CD4-positive, alpha-beta T cell treated with Interleukin-4 for 4 hours (primary cell): ENCODE results near the gene PIGT.

Source experiments
- DNase-seq: peaks from one replicate; pipeline ENCODE4 v3.0.0-alpha.2; 2020

The PIGT gene

GRCh38 chr20:45432294-45432693, 16.4 kb downstream of the PIGT start:
- no peak for DNase-seq

GRCh38 chr20:45433316-45433715, 17.4 kb downstream of the PIGT start:
- no peak for DNase-seq

- no peak for DNase-seq
Measured at GRCh38 chr20:45433976-45434375, 18.0 kb downstream of the PIGT start.

GRCh38 chr20:45436732-45437485, 21.0 kb downstream of the PIGT start:
- peak; percentile 86 for DNase-seq

- DNase-seq, result no peak
Measured at GRCh38 chr20:45440424-45440823, 24.5 kb downstream of the PIGT start.

- DNase-seq, result no peak
Measured at GRCh38 chr20:45440891-45441685, 25.1 kb downstream of the PIGT start.

GRCh38 chr20:45441746-45442145, 25.8 kb downstream of the PIGT start:
- no peak for DNase-seq

- peak; percentile 24 for DNase-seq
Measured at GRCh38 chr20:45444050-45444449, 28.1 kb downstream of the PIGT start.

GRCh38 chr20:45445805-45446562, 30.0 kb downstream of the PIGT start:
- DNase-seq, result peak; percentile 42

GRCh38 chr20:45448270-45448669, 32.3 kb downstream of the PIGT start:
- DNase-seq, result no peak

GRCh38 chr20:45449528-45449927, 33.6 kb downstream of the PIGT start:
- no peak for DNase-seq

GRCh38 chr20:45450097-45450818, 34.3 kb downstream of the PIGT start:
- DNase-seq, result peak; percentile 57

- DNase-seq, result no peak
Measured at GRCh38 chr20:45452238-45452637, 36.3 kb downstream of the PIGT start.

GRCh38 chr20:45452772-45453691, 37.1 kb downstream of the PIGT start:
- DNase-seq, result no peak

- peak; percentile 15 for DNase-seq
Measured at GRCh38 chr20:45456632-45457031, 40.7 kb downstream of the PIGT start.

GRCh38 chr20:45459606-45460005, 43.7 kb downstream of the PIGT start:
- DNase-seq, result no peak

- DNase-seq, result no peak
Measured at GRCh38 chr20:45461225-45461624, 45.3 kb downstream of the PIGT start.

- no peak for DNase-seq
Measured at GRCh38 chr20:45462711-45463509, 47.0 kb downstream of the PIGT start.

- no peak for DNase-seq
Measured at GRCh38 chr20:45463709-45464108, 47.8 kb downstream of the PIGT start.

- no peak for DNase-seq
Measured at GRCh38 chr20:45465491-45466266, 49.7 kb downstream of the PIGT start.
